H9 (cell line): ENCODE data around the gene RUNX1. TPM values are rescaled to one million over a fixed set of nuclear protein-coding genes. Genes with fewer than 3 reads are reported as not detected.

ENCODE experiments used
- DNase-seq: peaks from one replicate; pipeline ENCODE4 v3.0.0-alpha.2; 2017
- H2AFZ ChIP-seq: one replicate; pipeline ENCODE4 v1.6.1; 2013; ENCODE audit warnings: mild to moderate bottlenecking, low read length, control low read depth, moderate library complexity
- H2AK5ac ChIP-seq: 2 replicates; pipeline ENCODE4 v1.6.1; 2013; ENCODE audit warnings: low read length, control low read depth, mixed read lengths; ENCODE audit not compliant: insufficient read length
- H2BK120ac ChIP-seq: one replicate; pipeline ENCODE4 v1.6.1; 2013; ENCODE audit warnings: low read depth, mild to moderate bottlenecking, low read length, control low read depth, inconsistent platforms; ENCODE audit not compliant: poor library complexity, severe bottlenecking
- H2BK12ac ChIP-seq: 2 replicates; pipeline ENCODE4 v1.6.1; 2013; ENCODE audit warnings: low read length, control low read depth, mixed read lengths, low read depth; ENCODE audit not compliant: insufficient read length
- H2BK15ac ChIP-seq: 2 replicates; pipeline ENCODE4 v1.6.1; 2013; ENCODE audit warnings: low read depth, low read length, control low read depth
- H2BK20ac ChIP-seq: one replicate; pipeline ENCODE4 v1.6.1; 2013; ENCODE audit warnings: low read depth, mild to moderate bottlenecking, low read length, control low read depth, inconsistent platforms; ENCODE audit not compliant: poor library complexity, severe bottlenecking
- H2BK5ac ChIP-seq: 2 replicates; pipeline ENCODE4 v1.6.1; 2013; ENCODE audit warnings: low read length, control low read depth, mixed read lengths; ENCODE audit not compliant: insufficient read length
- H3K14ac ChIP-seq: 2 replicates; pipeline ENCODE4 v1.6.1; 2013; ENCODE audit warnings: low read length, control low read depth; ENCODE audit not compliant: insufficient read depth
- H3K18ac ChIP-seq: 2 replicates; pipeline ENCODE4 v1.6.1; 2013; ENCODE audit warnings: low read depth, mild to moderate bottlenecking, mixed read lengths, low read length, control low read depth; ENCODE audit not compliant: insufficient read length
- H3K23ac ChIP-seq: 2 replicates; pipeline ENCODE4 v1.6.1; 2013; ENCODE audit warnings: low read length, control low read depth, mixed read lengths, low read depth; ENCODE audit not compliant: insufficient read length
- H3K23me2 ChIP-seq: 2 replicates; pipeline ENCODE4 v1.6.1; 2013; ENCODE audit warnings: low read depth, mild to moderate bottlenecking, mixed read lengths, low read length, control low read depth; ENCODE audit not compliant: insufficient read length, poor library complexity, severe bottlenecking
- H3K27ac ChIP-seq: 2 replicates; pipeline ENCODE4 v1.5.1; 2013; ENCODE audit warnings: low read length, control low read depth, mixed read lengths, low read depth; ENCODE audit not compliant: insufficient read length
- H3K27me3 ChIP-seq: 2 replicates; pipeline ENCODE4 v1.6.1; 2013; ENCODE audit warnings: low read length, control low read depth, inconsistent platforms; ENCODE audit not compliant: insufficient read depth
- H3K4ac ChIP-seq: 2 replicates; pipeline ENCODE4 v1.6.1; 2013; ENCODE audit warnings: low read depth, mild to moderate bottlenecking, control low read depth, inconsistent platforms, low read length, moderate library complexity
- H3K4me1 ChIP-seq: 2 replicates; pipeline ENCODE4 v1.6.1; 2013; ENCODE audit warnings: low read length, control low read depth, inconsistent platforms; ENCODE audit not compliant: insufficient read depth
- H3K4me2 ChIP-seq: 2 replicates; pipeline ENCODE4 v1.6.1; 2013; ENCODE audit warnings: low read length, control low read depth, mixed read lengths; ENCODE audit not compliant: insufficient read length, insufficient read depth
- H3K56ac ChIP-seq: 2 replicates; pipeline ENCODE4 v1.6.1; 2013; ENCODE audit warnings: low read depth, mild to moderate bottlenecking, mixed read lengths, low read length, control low read depth; ENCODE audit not compliant: insufficient read length
- H3K79me1 ChIP-seq: 2 replicates; pipeline ENCODE4 v1.6.1; 2013; ENCODE audit warnings: low read depth, mild to moderate bottlenecking, moderate library complexity, low read length, control low read depth, inconsistent platforms; ENCODE audit not compliant: insufficient read depth, poor library complexity, severe bottlenecking
- H3K79me2 ChIP-seq: 2 replicates; pipeline ENCODE4 v1.6.1; 2013; ENCODE audit warnings: low read length, control low read depth, inconsistent platforms; ENCODE audit not compliant: insufficient read depth
- H3K9ac ChIP-seq: 2 replicates; pipeline ENCODE4 v1.6.1; 2013; ENCODE audit warnings: low read length, control low read depth, mixed read lengths; ENCODE audit not compliant: insufficient read length; ENCODE audit errors: extremely low read depth
- H3K9me3 ChIP-seq: one replicate; pipeline ENCODE4 v1.6.1; 2013; ENCODE audit warnings: low read depth, low read length, inconsistent platforms; ENCODE audit not compliant: control insufficient read depth
- H3T11ph ChIP-seq: one replicate; pipeline ENCODE4 v1.6.1; 2013; ENCODE audit warnings: mild to moderate bottlenecking, low read length, control low read depth, inconsistent platforms
- H4K20me1 ChIP-seq: one replicate; pipeline ENCODE4 v1.6.1; 2013; ENCODE audit not compliant: control insufficient read depth, insufficient read length, insufficient read depth
- H4K5ac ChIP-seq: 2 replicates; pipeline ENCODE4 v1.6.1; 2013; ENCODE audit warnings: low read depth, mild to moderate bottlenecking, mixed read lengths, low read length, control low read depth; ENCODE audit not compliant: insufficient read length
- H4K8ac ChIP-seq: replicated peaks from 2 replicates; pipeline ENCODE4 v1.6.1; 2013; ENCODE audit warnings: low read length, control low read depth, mixed read lengths, low read depth; ENCODE audit not compliant: insufficient read length
- H4K91ac ChIP-seq: 2 replicates; pipeline ENCODE4 v1.6.1; 2013; ENCODE audit warnings: low read depth, mild to moderate bottlenecking, moderate library complexity, mixed read lengths, low read length, control low read depth; ENCODE audit not compliant: insufficient read length
- H3K27ac Mint-ChIP-seq, 3 experiments: 2 replicates in 2 of 3; 3 replicates in 1 of 3; pipeline ENCODE4 v1.8.0; 2020 to 2021; ENCODE audit warnings: mixed read lengths in 3 of 3, mild to moderate bottlenecking in 1 of 3, moderate library complexity in 1 of 3
- H3K27me3 Mint-ChIP-seq: 2 replicates; pipeline ENCODE4 v1.8.0; 2021; ENCODE audit warnings: low read depth, mild to moderate bottlenecking, moderate library complexity, mixed read lengths
- H3K36me3 Mint-ChIP-seq, 3 experiments: 2 replicates in 2 of 3; 3 replicates in 1 of 3; pipeline ENCODE4 v1.8.0; 2020 to 2021; ENCODE audit warnings: low read depth in 3 of 3, mixed read lengths in 3 of 3; ENCODE audit not compliant: insufficient read depth in 1 of 3
- H3K4me1 Mint-ChIP-seq, 2 experiments: 2 replicates each; pipeline ENCODE4 v1.8.0; 2020; ENCODE audit warnings: mixed read lengths in 2 of 2
- H3K4me3 Mint-ChIP-seq, 2 experiments: 2 replicates in 1 of 2; 3 replicates in 1 of 2; pipeline ENCODE4 v1.8.0; 2020 to 2021; ENCODE audit warnings: mild to moderate bottlenecking in 2 of 2, mixed read lengths in 2 of 2, moderate library complexity in 1 of 2
- H3K9me3 Mint-ChIP-seq, 2 experiments: 2 replicates in 1 of 2; 3 replicates in 1 of 2; pipeline ENCODE4 v1.8.0; 2020; ENCODE audit warnings: mild to moderate bottlenecking in 2 of 2, mixed read lengths in 2 of 2, moderate library complexity in 1 of 2
- WGBS: extraction: QIAGEN DNeasy Blood & Tissue Kit; methylation state at CpG from one replicate; pipeline ENCODE4 v1.1.7; 2013; ENCODE audit warnings: missing lambda C conversion rate, low lambda C conversion rate, mixed read lengths; ENCODE audit not compliant: insufficient read length; ENCODE audit errors: extremely low coverage; 5-methylcytosine and 5-hydroxymethylcytosine counted together
- total RNA-seq: library from RNA; stranded (reverse); gene quantifications from 2 replicates; pipeline ENCODE4 v1.2.1, GENCODE V29; 2021
- TF ChIP-seq, protein P1 (sequence below): fragments of 200-600 bp; sonication (generic); conservative IDR thresholded peaks from 3 replicates; pipeline ENCODE4 v1.8.0; 2021; ENCODE audit warnings: antibody characterized with exemption, mild to moderate bottlenecking

RUNX1 gene
- total RNA-seq, 1 experiment from 2014 or later = 0.72 TPM

DNA sequence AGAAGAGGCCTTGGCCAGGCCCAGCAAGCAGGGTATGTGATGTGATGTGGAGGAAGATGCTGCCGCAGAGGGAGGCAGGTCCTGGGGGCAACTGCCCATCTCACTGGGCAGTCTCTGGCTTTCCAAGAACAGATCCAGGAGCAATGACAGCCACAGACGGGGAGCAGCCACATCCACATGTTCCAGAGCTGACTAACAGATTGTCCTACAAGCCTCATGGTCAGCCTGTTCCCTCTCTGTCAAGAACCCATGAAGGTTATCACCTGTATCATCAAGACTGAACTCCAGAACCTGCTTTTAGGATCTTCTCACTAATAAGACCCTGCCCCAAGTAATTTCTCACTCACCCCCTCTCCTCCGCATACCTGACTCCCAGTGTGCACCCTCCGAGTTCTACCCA is 187.8 kb downstream of the RUNX1 start:
- no peaks in the 10 kb centered on the region for H3K79me1 ChIP-seq
- H2AK5ac ChIP-seq = no peak overlapping the region
- H3K4me2 ChIP-seq = no peak overlapping the region
- no peak overlapping the region for H2BK20ac ChIP-seq
- no peak overlapping the region for H3K27ac ChIP-seq
- WGBS = no CpG with 5 or more reads among the region's 4 CpGs
- no peak for DNase-seq
- no peak overlapping the region for H3K27ac Mint-ChIP-seq
- no peaks in the 10 kb centered on the region for H3K4me1 ChIP-seq
- no peaks in the 10 kb centered on the region for H3K9me3 ChIP-seq
- H3K79me2 ChIP-seq = no peaks in the 10 kb centered on the region
- H4K20me1 ChIP-seq = no peaks in the 10 kb centered on the region
- H3K23me2 ChIP-seq = no peaks in the 10 kb centered on the region
- no peak overlapping the region for H2BK15ac ChIP-seq
- H2AFZ ChIP-seq = no peak overlapping the region
- H3K18ac ChIP-seq = no peak overlapping the region
- no peak overlapping the region for H4K8ac ChIP-seq
- H3K9ac ChIP-seq = no peak overlapping the region
- no peak overlapping the region for H4K91ac ChIP-seq
- no peak overlapping the region for H2BK120ac ChIP-seq
- H3K4me1 Mint-ChIP-seq = peaks cover 18% of the 10 kb centered on the region in 2 experiments
- no peak overlapping the region for H3K23ac ChIP-seq
- peaks cover 88% of the 10 kb centered on the region for H3K27me3 Mint-ChIP-seq
- H3K14ac ChIP-seq = no peak overlapping the region
- H4K5ac ChIP-seq = no peak overlapping the region
- H3K4ac ChIP-seq = no peak overlapping the region
- no peak overlapping the region for H2BK5ac ChIP-seq
- H3K4me3 Mint-ChIP-seq = no peak overlapping the region
- peaks cover 0 to 4% of the 10 kb centered on the region in 2 experiments; a peak in 1 of 5 replicates for H3K9me3 Mint-ChIP-seq
- H3T11ph ChIP-seq = no peak overlapping the region
- TF ChIP-seq, protein P1, sequence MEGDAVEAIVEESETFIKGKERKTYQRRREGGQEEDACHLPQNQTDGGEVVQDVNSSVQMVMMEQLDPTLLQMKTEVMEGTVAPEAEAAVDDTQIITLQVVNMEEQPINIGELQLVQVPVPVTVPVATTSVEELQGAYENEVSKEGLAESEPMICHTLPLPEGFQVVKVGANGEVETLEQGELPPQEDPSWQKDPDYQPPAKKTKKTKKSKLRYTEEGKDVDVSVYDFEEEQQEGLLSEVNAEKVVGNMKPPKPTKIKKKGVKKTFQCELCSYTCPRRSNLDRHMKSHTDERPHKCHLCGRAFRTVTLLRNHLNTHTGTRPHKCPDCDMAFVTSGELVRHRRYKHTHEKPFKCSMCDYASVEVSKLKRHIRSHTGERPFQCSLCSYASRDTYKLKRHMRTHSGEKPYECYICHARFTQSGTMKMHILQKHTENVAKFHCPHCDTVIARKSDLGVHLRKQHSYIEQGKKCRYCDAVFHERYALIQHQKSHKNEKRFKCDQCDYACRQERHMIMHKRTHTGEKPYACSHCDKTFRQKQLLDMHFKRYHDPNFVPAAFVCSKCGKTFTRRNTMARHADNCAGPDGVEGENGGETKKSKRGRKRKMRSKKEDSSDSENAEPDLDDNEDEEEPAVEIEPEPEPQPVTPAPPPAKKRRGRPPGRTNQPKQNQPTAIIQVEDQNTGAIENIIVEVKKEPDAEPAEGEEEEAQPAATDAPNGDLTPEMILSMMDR = no peak
- H3K27me3 ChIP-seq = peaks cover 20% of the 10 kb centered on the region; the same call in 1 of the 2 replicates
- H2BK12ac ChIP-seq = no peak overlapping the region
- no peak overlapping the region for H3K56ac ChIP-seq
- H3K36me3 Mint-ChIP-seq = no peaks in the 10 kb centered on the region
